Neural cell (in vitro differentiated cells): ENCODE results near the gene TULP4.

Experiments used
- CTCF ChIP-seq: fragments of 450-650 bp; IDR thresholded peaks from 2 replicates; pipeline ENCODE4 v1.5.1; 2014; ENCODE audit warnings: antibody characterized with exemption, mild to moderate bottlenecking, moderate library complexity; ENCODE audit not compliant: poor library complexity, severe bottlenecking
- EP300 ChIP-seq: fragments of 450-650 bp; conservative IDR thresholded peaks from 2 replicates; pipeline ENCODE4 v1.6.1; 2014; ENCODE audit warnings: antibody characterized with exemption, mild to moderate bottlenecking, moderate library complexity; ENCODE audit not compliant: poor library complexity, severe bottlenecking
- EZH2 ChIP-seq: fragments of 200-600, 300-800 bp; shearing (Covaris generic), sonication (generic); IDR thresholded peaks from 2 replicates; pipeline ENCODE4 v1.6.1; 2014; ENCODE audit warnings: antibody characterized with exemption, low read length, borderline replicate concordance, mild to moderate bottlenecking; ENCODE audit not compliant: insufficient read depth, poor library complexity, severe bottlenecking
- MXI1 ChIP-seq: fragments of 450-650 bp; conservative IDR thresholded peaks from 2 replicates; pipeline ENCODE4 v1.6.1; 2014; ENCODE audit warnings: antibody characterized with exemption, mild to moderate bottlenecking; ENCODE audit not compliant: poor library complexity, severe bottlenecking
- POLR2AphosphoS5 ChIP-seq: IDR thresholded peaks from 2 replicates; pipeline ENCODE4 v1.6.1; 2012
- RAD21 ChIP-seq: fragments of 450-650 bp; conservative IDR thresholded peaks from 2 replicates; pipeline ENCODE4 v1.6.1; 2014; ENCODE audit warnings: antibody characterized with exemption, mild to moderate bottlenecking, moderate library complexity
- REST ChIP-seq: IDR thresholded peaks from 2 replicates; pipeline ENCODE4 v1.6.1; 2012; ENCODE audit warnings: borderline replicate concordance
- SMC3 ChIP-seq: fragments of 450-650 bp; conservative IDR thresholded peaks from 2 replicates; pipeline ENCODE4 v1.6.1; 2014; ENCODE audit warnings: antibody characterized with exemption, mild to moderate bottlenecking, moderate library complexity; ENCODE audit not compliant: poor library complexity
- TAF1 ChIP-seq: IDR thresholded peaks from 2 replicates; pipeline ENCODE4 v1.6.1; 2012; ENCODE audit warnings: low read depth

- TF ChIP-seq EZH2 (no peak), MXI1 (no peak), CTCF (no peak), SMC3 (no peak), TAF1 (no peak), EP300 (no peak), REST (no peak), POLR2AphosphoS5 (no peak), RAD21 (no peak)
These were observed 243.8 kb downstream of the TULP4 start for GRCh38 chr6:158556113-158556512.
